ENCODE measurements around the gene TXNDC17.

DNA sequence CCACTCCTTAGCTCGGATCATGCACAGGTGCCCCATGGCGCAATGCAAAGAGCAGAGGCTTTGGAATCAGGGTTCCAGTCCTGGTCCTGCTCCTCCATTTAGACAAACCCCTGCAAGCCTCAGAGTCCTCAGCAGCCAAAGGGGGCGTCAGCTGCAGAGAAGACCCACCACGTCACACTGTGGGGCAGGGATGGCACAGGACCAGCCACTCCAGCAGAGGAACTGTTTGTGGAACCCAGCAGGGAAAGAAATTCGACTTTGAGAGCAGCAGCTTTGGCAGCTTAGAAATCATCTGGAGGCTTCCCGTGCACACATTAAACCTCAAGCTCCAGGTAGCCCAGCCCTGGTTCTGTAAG, 35.9 kb downstream of the TXNDC17 start:
- TF ChIP-seq, protein P1, sequence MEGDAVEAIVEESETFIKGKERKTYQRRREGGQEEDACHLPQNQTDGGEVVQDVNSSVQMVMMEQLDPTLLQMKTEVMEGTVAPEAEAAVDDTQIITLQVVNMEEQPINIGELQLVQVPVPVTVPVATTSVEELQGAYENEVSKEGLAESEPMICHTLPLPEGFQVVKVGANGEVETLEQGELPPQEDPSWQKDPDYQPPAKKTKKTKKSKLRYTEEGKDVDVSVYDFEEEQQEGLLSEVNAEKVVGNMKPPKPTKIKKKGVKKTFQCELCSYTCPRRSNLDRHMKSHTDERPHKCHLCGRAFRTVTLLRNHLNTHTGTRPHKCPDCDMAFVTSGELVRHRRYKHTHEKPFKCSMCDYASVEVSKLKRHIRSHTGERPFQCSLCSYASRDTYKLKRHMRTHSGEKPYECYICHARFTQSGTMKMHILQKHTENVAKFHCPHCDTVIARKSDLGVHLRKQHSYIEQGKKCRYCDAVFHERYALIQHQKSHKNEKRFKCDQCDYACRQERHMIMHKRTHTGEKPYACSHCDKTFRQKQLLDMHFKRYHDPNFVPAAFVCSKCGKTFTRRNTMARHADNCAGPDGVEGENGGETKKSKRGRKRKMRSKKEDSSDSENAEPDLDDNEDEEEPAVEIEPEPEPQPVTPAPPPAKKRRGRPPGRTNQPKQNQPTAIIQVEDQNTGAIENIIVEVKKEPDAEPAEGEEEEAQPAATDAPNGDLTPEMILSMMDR (IDR thresholded peaks at IDR 0.05), result no peak
- TF ChIP-seq, protein P2, sequence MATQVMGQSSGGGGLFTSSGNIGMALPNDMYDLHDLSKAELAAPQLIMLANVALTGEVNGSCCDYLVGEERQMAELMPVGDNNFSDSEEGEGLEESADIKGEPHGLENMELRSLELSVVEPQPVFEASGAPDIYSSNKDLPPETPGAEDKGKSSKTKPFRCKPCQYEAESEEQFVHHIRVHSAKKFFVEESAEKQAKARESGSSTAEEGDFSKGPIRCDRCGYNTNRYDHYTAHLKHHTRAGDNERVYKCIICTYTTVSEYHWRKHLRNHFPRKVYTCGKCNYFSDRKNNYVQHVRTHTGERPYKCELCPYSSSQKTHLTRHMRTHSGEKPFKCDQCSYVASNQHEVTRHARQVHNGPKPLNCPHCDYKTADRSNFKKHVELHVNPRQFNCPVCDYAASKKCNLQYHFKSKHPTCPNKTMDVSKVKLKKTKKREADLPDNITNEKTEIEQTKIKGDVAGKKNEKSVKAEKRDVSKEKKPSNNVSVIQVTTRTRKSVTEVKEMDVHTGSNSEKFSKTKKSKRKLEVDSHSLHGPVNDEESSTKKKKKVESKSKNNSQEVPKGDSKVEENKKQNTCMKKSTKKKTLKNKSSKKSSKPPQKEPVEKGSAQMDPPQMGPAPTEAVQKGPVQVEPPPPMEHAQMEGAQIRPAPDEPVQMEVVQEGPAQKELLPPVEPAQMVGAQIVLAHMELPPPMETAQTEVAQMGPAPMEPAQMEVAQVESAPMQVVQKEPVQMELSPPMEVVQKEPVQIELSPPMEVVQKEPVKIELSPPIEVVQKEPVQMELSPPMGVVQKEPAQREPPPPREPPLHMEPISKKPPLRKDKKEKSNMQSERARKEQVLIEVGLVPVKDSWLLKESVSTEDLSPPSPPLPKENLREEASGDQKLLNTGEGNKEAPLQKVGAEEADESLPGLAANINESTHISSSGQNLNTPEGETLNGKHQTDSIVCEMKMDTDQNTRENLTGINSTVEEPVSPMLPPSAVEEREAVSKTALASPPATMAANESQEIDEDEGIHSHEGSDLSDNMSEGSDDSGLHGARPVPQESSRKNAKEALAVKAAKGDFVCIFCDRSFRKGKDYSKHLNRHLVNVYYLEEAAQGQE (IDR thresholded peaks at IDR 0.05; ENCODE audit: insufficient read depth in 1 of 2, low read depth in 2 of 2, low read length in 1 of 2), result no peak
- TF ChIP-seq POLR2AphosphoS5 (IDR thresholded peaks at IDR 0.05; ENCODE audit: low read depth, low read length) (no peak), TCF7L2 (IDR thresholded peaks at IDR 0.05; ENCODE audit: low read depth, low read length) (no peak), SIN3A (IDR thresholded peaks at IDR 0.05; ENCODE audit: borderline replicate concordance, insufficient read depth, low read depth, low read length) (no peak)

Measured in Panc1 (cell line).